Measurements from ENCODE around the gene LSAMP. TPM values are rescaled to one million over a fixed set of nuclear protein-coding genes. Genes with fewer than 3 reads are reported as not detected.
A peak's percentile ranks its signal among the peaks of the same experiment; 100 is the strongest.
"Not testable (repeated sequence)": the region's sequence is repeated elsewhere in the genome, so short reads cannot be mapped to it uniquely, and the experiment has no call there.

LSAMP gene
- total and polyA plus RNA-seq, 2 donors (not counting 1 experiment from before 2014, with no cell fraction given): not detected

DNA sequence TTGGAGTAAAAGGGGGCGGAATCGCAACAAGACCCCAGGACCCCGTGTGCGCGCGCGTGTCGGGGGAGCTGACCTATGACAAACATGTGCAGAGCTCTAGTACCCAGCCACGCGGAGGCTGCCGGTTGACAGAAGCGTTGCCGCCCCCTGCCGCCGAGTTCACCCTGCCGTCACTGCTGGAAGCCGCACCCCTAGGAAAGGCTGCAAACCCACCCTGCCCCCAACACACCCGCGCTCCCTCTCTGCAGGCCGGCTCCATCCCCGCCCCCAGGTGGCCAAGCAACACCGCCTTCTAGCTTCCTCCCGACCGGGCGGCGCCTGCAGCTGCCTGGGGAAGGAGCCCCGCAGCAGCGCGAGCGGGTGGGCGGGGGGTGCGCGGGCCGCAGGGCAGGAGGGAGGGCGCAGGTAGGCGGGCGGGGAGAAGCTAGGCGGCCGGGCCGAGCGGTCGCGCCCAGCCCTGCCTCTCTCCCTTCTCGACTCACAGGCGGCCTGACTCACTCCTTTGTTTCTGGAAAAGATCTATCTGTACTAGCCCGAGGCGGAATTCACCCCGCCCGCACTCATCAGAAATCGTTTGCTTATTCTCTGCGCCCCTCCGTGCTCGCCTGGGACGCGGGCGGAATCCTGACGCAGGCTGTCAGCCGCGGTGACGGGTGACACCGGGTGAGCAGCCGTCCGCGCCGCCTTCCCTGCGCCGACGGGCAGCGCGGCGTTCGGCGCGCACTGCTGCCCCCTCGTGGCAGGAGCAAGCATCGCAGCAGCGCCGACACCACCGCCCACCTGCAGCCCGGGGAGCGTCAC, 661.1 kb downstream of the LSAMP start:
- H3K4me2 ChIP-seq (replicated peaks; ENCODE audit: low read depth, low read length, poor library complexity, severe bottlenecking): peak overlapping the region; percentile 80
- H3K36me3 ChIP-seq (replicated peaks in 1 of 2; ENCODE audit: control extremely low read depth in 1 of 2, control insufficient read depth in 1 of 2, extremely low read depth in 1 of 2, insufficient read depth in 2 of 2, low read length in 1 of 2): no peaks in the 10 kb centered on the region
- peak overlapping the region; percentile 94 to 95 for H3K27ac ChIP-seq (ENCODE audit: low read length in 2 of 2)
- peak overlapping the region; percentile 87 for H3K4me3 Mint-ChIP-seq
- DNase-seq: peak; percentile 94
- no peaks in the 10 kb centered on the region for H3K9me3 ChIP-seq (ENCODE audit: control extremely low read depth in 1 of 3, control insufficient read depth in 2 of 3, insufficient read depth in 1 of 3, low read length in 2 of 3)
- ChIA-PET CTCF (interaction anchor here (0.7 to 3.1 kb wide), 29 partner anchors 15 to 1400 kb away, joined by 3 to 20 read pairs (median 4); no protein-coding TSS in a partner anchor), POLR2A (interaction anchor here (1.2 to 1.6 kb wide), 2 partner anchors 125 to 637 kb away, joined by 5 to 10 read pairs; partner anchors contain the start of gene ZBTB20)
- no peaks in the 10 kb centered on the region for H3K79me2 ChIP-seq (ENCODE audit: control insufficient read depth, insufficient read depth, low read length)
- no peaks in the 10 kb centered on the region for H3K9me3 Mint-ChIP-seq (ENCODE audit: insufficient read depth)
- intact Hi-C loops (cut with micrococcal nuclease): loop anchor here (1.0 to 5.0 kb wide), 10 partner anchors 31 to 1572 kb away; partner anchors contain the start of gene ZBTB20
- H3K4me1 ChIP-seq (ENCODE audit: control insufficient read depth in 2 of 2, insufficient read depth in 2 of 2, low read length in 2 of 2): peaks cover 13 to 16% of the 10 kb centered on the region in 2 donors
- peak overlapping the region in 4 of 5 experiments; percentile 60 to 74 (median 70) for H3K4me3 ChIP-seq (ENCODE audit: control extremely low read depth in 1 of 5, extremely low read depth in 1 of 5, insufficient read depth in 1 of 5, low read depth in 2 of 5, low read length in 4 of 5)
- H3K27ac Mint-ChIP-seq: peak overlapping the region; percentile 95
- peaks cover 15% of the 10 kb centered on the region for H3K4me1 Mint-ChIP-seq
- WGBS (ENCODE audit: insufficient coverage): under 1% methylated on average over 78 of the region's 81 CpGs
- TF ChIP-seq EZH2 (IDR thresholded peaks at IDR 0.05; ENCODE audit: borderline replicate concordance, insufficient read depth, low read depth, low read length, poor library complexity, severe bottlenecking): no peak
- peak; percentile 95 for TF ChIP-seq CTCF (IDR thresholded peaks at IDR 0.05)
- H4K20me1 ChIP-seq (ENCODE audit: control insufficient read depth, insufficient read depth, low read length, poor library complexity, severe bottlenecking): no peaks in the 10 kb centered on the region
- peaks cover 9% of the 10 kb centered on the region for H3K27me3 Mint-ChIP-seq
- peak overlapping the region; percentile 76 for H2AFZ ChIP-seq (ENCODE audit: insufficient read depth, low read depth, low read length, poor library complexity, severe bottlenecking)
- ATAC-seq (ENCODE audit: low read depth): peak; percentile 81
- H3K9ac ChIP-seq (ENCODE audit: low read length): peak overlapping the region; percentile 77
- H3K27me3 ChIP-seq (replicated peaks in 1 of 4; ENCODE audit: control extremely low read depth in 1 of 4, control insufficient read depth in 3 of 4, insufficient read depth in 4 of 4, low read length in 3 of 4): peaks cover 0 to 11% (median 4%) of the 10 kb centered on the region in 4 experiments

DNA sequence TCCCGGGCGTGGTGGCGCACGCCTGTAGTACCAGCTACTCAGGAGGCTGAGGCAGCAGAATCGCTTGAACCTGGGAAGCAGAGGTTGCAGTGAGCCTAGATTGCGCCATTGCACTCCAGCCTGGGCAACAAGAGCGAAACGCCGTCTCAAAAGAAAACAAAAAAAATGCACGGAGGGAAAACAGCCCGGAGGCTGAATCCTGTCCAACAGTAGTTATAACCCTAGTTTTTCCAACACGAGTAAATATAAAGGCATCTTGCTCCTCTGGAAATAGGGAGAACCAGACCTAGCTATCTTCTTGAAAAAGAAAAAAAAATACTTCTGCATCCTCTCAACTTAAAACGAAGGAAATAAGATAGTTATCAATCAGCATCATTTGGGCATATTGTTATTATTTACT, 661.9 kb downstream of the LSAMP start:
- peak overlapping the region; percentile 80 for H3K4me2 ChIP-seq (replicated peaks; ENCODE audit: low read depth, low read length, poor library complexity, severe bottlenecking)
- not testable (repeated sequence) for H3K27me3 Mint-ChIP-seq; ATAC-seq (ENCODE audit: low read depth); H3K9me3 Mint-ChIP-seq (ENCODE audit: insufficient read depth); H3K79me2 ChIP-seq (ENCODE audit: control insufficient read depth, insufficient read depth, low read length); H3K27ac Mint-ChIP-seq; DNase-seq; H3K36me3 ChIP-seq (replicated peaks in 1 of 2; ENCODE audit: control extremely low read depth in 1 of 2, control insufficient read depth in 1 of 2, extremely low read depth in 1 of 2, insufficient read depth in 2 of 2, low read length in 1 of 2); H2AFZ ChIP-seq (ENCODE audit: insufficient read depth, low read depth, low read length, poor library complexity, severe bottlenecking); H4K20me1 ChIP-seq (ENCODE audit: control insufficient read depth, insufficient read depth, low read length, poor library complexity, severe bottlenecking); H3K9me3 ChIP-seq (ENCODE audit: control extremely low read depth in 1 of 3, control insufficient read depth in 2 of 3, insufficient read depth in 1 of 3, low read length in 2 of 3)
- peak overlapping the region in 3 of 5 experiments; percentile 60 to 74 (median 66) for H3K4me3 ChIP-seq (ENCODE audit: control extremely low read depth in 1 of 5, extremely low read depth in 1 of 5, insufficient read depth in 1 of 5, low read depth in 2 of 5, low read length in 4 of 5)
- H3K4me3 Mint-ChIP-seq: peak overlapping the region; percentile 87
- ChIA-PET POLR2A (interaction anchor here (1.2 to 1.6 kb wide), 2 partner anchors 124 to 636 kb away, joined by 5 to 10 read pairs; partner anchors contain the start of gene ZBTB20), CTCF (interaction anchor here (0.7 to 3.1 kb wide), 18 partner anchors 21 to 1399 kb away, joined by 3 to 20 read pairs (median 4); no protein-coding TSS in a partner anchor)
- peaks cover 0 to 11% (median 4%) of the 10 kb centered on the region in 4 experiments for H3K27me3 ChIP-seq (replicated peaks in 1 of 4; ENCODE audit: control extremely low read depth in 1 of 4, control insufficient read depth in 3 of 4, insufficient read depth in 4 of 4, low read length in 3 of 4)
- intact Hi-C loops (cut with micrococcal nuclease): loop anchor here (5.0 kb wide), 2 partner anchors 1331 to 1571 kb away; no protein-coding TSS in a partner anchor
- H3K4me1 ChIP-seq (ENCODE audit: control insufficient read depth in 2 of 2, insufficient read depth in 2 of 2, low read length in 2 of 2): peaks cover 13 to 16% of the 10 kb centered on the region in 2 donors
- H3K4me1 Mint-ChIP-seq: peaks cover 15% of the 10 kb centered on the region
- peak overlapping the region; percentile 77 for H3K9ac ChIP-seq (ENCODE audit: low read length)
- 89% methylated on average over 10 of the region's 13 CpGs for WGBS (ENCODE audit: insufficient coverage)
- peak overlapping the region; percentile 94 to 95 for H3K27ac ChIP-seq (ENCODE audit: low read length in 2 of 2)
